NB4 (cell line): ENCODE measurements around the gene KIRREL3.

ENCODE experiments used
- DNase-seq: peaks from one replicate; pipeline ENCODE4 v3.0.0; 2010; ENCODE audit warnings: low read depth
- H3K4me3 ChIP-seq: one replicate; pipeline ENCODE4 v1.5.1; 2011; ENCODE audit warnings: mild to moderate bottlenecking, low read depth, low read length, moderate library complexity
- CTCF ChIP-seq: IDR thresholded peaks from one replicate; pipeline ENCODE4 v1.5.1; 2012; ENCODE audit warnings: low read depth, low read length
- MAX ChIP-seq: IDR thresholded peaks from 2 replicates; pipeline ENCODE4 v1.6.1; 2011; ENCODE audit warnings: low read depth, low read length
- MYC ChIP-seq: IDR thresholded peaks from 2 replicates; pipeline ENCODE4 v1.6.1; 2011; ENCODE audit warnings: low read depth, low read length
- POLR2A ChIP-seq: IDR thresholded peaks from 2 replicates; pipeline ENCODE4 v1.6.1; 2011; ENCODE audit warnings: mild to moderate bottlenecking; ENCODE audit not compliant: insufficient read length; ENCODE audit errors: extremely low read depth

Gene KIRREL3

GRCh38 chr11:126420698-126421256 is 579.8 kb downstream of the KIRREL3 start:
- H3K4me3 ChIP-seq, result no peak overlapping the region
- TF ChIP-seq MYC, result no peak
- no peak for TF ChIP-seq CTCF
- TF ChIP-seq POLR2A, result no peak
- TF ChIP-seq MAX, result no peak
- DNase-seq, result no peak

- TF ChIP-seq MYC (no peak), POLR2A (no peak), MAX (no peak), CTCF (no peak)
- no peak overlapping the region for H3K4me3 ChIP-seq
- peak; percentile 79 for DNase-seq
Measured at GRCh38 chr11:126419801-126420697, 580.5 kb downstream of the KIRREL3 start.

- no peak overlapping the region for H3K4me3 ChIP-seq
- no peak for TF ChIP-seq CTCF
- no peak for TF ChIP-seq MAX
- TF ChIP-seq POLR2A, result no peak
- TF ChIP-seq MYC, result no peak
- no peak for DNase-seq
Measured at GRCh38 chr11:126418887-126419286, 581.7 kb downstream of the KIRREL3 start.

GRCh38 chr11:126417091-126417862 is 583.3 kb downstream of the KIRREL3 start:
- DNase-seq, result no peak
- no peak overlapping the region for H3K4me3 ChIP-seq
- no peak for TF ChIP-seq CTCF
- TF ChIP-seq POLR2A, result no peak
- no peak for TF ChIP-seq MYC
- no peak for TF ChIP-seq MAX

- TF ChIP-seq MAX (no peak), CTCF (no peak), MYC (no peak), POLR2A (no peak)
- no peak overlapping the region for H3K4me3 ChIP-seq
- DNase-seq, result no peak
Measured at GRCh38 chr11:126416542-126417090, 584.0 kb downstream of the KIRREL3 start.
